Measurements from ENCODE around the gene DCAF7.

Gene DCAF7, protein sequence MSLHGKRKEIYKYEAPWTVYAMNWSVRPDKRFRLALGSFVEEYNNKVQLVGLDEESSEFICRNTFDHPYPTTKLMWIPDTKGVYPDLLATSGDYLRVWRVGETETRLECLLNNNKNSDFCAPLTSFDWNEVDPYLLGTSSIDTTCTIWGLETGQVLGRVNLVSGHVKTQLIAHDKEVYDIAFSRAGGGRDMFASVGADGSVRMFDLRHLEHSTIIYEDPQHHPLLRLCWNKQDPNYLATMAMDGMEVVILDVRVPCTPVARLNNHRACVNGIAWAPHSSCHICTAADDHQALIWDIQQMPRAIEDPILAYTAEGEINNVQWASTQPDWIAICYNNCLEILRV

GRCh38 chr17:63549946-63550816 lies at the start of gene DCAF7:
DCAF7 (plus strand) TSS chr17:63550477; CDS start chr17:63550678, 201 bp downstream.
- DNase-seq (ENCODE audit: low read depth) = peak; percentile 99

DNA sequence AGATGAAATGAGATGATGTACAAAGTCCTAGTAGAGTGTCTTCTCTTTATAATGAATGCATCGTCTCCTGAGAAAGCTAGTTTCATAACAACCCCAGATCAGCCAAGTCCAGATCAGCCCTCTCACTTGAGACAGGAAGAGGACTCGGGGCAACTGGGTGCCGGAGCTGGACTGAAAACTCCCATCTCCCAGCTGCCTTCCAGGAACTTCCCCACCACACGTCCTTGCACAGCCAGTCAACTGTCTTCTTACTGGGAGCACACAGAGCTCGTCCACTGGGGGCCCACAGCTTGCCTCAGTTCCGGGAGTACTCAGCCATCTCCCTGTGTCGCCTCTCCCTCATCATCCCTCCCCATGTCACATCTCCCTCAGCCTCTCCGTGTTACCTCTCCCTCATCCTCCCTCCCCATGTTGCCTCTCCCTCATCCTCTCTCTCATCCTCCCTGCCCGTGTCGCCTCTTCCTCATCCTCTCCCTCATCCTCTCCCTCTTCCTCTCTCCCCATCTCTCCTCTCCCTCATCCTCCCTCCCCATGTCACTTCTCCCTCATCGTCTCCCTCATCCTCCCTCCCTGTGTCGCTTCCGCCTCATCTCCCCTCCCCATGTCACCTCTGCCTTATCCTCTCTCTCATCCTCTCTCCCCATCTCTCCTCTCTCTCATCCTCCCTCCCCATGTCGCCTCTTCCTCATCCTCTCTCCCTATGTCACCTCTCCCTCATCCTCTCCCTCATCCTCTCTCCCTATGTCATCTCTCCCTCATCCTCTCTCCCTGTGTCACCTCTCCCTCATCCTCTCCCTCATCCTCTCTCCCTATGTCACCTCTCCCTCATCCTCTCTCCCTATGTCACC lies 49.5 kb upstream of the DCAF7 start:
- DNase-seq (ENCODE audit: low read depth) = no peak

GRCh38 chr17:63503341-63503705 lies 47.0 kb upstream of the DCAF7 start:
- no peak for DNase-seq (ENCODE audit: low read depth)

- no peak for DNase-seq (ENCODE audit: low read depth)
These were observed 46.0 kb upstream of the DCAF7 start for GRCh38 chr17:63504261-63504660.

DNA sequence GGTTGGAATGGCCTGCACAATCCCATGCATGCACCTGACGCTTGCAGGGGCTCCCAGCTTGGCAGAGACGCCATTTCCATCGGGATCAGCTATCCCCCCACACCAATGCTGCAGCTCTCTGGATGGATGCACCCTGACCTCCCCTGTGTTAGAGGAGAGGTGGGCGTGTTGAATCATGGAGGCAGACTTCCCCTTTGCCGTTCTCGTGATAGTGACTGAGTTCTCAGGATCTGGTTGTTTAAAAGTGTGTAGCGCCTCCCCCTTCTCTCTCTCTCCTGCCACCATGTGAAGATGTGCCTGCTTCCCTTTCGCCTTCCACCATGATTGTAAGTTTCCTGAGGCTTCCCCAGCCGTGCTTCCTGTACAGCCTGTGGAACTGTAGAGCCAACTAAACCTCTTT lies 44.9 kb upstream of the DCAF7 start:
- no peak for DNase-seq (ENCODE audit: low read depth)

- no peak for DNase-seq (ENCODE audit: low read depth)
These were observed 43.6 kb upstream of the DCAF7 start for GRCh38 chr17:63506627-63507026.

DNA sequence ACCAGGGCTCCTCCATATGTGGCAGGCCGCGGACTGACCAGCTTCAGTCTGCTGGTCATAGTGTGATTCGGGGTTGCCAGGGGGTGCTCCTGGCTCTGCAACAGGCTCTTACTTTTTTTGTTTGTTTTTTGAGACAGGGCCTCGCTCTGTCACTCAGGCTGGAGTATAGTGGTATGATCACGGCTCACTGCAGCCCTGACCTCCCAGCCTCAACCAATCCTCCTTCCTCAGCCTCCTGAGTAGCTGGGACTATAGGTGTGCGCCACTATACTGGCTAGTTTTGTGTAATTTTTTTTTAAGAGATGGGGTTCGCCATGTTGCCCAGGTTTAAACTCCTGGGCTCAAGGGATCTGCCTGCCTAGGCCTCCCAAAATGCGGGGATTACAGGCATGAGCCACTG lies 38.9 kb upstream of the DCAF7 start:
- DNase-seq (ENCODE audit: low read depth) = no peak

DNA sequence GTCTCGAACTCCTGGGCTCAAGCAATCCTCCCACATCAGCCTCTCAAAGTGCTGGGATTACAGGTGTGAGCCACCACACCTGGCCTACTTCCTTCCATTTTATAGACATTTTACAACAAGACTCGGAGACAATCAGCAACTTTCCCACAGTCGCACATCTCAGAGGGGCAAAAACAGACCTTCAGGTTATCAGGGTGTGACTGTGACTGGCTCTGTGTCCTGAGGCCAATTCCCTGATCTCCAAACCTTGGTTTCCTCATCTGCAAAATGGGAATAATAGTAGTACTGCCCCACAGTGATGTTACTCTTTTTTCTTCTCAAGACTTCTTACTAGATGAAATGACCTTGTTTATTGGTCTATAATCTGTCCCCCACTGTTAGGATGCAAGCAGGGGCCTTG lies 37.9 kb upstream of the DCAF7 start:
- no peak for DNase-seq (ENCODE audit: low read depth)

DNA sequence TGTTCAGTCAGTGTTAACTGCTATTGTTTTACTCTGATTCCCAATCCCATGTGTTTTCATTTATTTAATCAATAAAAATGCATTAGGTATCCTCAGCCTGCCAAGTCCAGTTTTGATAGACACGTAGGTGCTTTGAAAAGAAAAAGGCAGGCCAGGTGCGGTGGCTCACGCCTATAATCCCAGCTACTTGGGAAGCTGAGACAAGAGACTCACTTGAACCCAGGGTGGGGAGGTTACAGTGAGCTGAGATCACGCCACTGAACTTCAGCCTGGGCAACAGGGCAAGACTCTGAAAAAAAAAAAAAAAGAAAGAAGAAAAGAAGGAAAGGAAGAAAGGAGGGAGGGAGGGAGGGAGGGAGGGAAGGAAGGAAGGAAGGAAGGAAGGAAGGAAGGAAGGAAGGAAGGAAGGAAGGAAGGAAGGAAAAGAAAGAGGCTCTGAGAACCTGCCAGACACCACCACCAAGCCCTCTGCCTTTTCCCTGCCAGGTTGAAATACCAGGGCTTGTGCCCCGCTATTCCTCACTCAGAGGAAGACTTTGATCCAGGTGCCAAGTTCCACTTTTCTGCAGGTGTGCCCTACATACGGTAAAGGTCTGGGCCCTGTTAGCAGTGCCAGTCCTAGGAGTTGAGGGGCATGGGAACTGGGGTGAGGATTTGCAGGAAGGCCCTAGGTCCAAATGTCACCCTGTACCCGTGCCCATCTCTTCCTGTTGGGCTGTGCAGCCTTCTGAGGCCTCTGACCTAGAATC lies 37.2 kb upstream of the DCAF7 start:
- no peak for DNase-seq (ENCODE audit: low read depth)

- DNase-seq (ENCODE audit: low read depth) = no peak
These were observed 35.8 kb upstream of the DCAF7 start for GRCh38 chr17:63514477-63514876.

- no peak for DNase-seq (ENCODE audit: low read depth)
These were observed 35.3 kb upstream of the DCAF7 start for GRCh38 chr17:63514974-63515373.

DNA sequence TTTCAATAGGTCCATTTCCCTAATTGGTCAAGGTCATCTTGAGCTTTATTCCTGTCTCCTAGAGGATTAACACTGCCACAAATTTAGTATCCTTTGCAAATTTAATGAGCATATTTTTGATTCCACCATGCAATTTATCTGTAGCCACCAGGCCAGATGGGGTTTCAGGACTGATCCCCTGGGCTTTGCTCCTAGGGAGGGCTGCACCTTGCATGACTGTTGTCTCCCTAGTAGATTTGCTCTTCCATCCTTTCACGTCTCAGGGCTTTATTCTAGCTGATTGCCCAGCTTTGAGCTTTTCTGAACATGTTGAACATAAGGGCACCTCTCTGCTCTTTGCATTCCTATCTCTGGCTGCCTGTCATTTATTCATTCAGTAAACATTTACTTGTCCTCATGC lies 34.9 kb upstream of the DCAF7 start:
- DNase-seq (ENCODE audit: low read depth) = no peak

DNA sequence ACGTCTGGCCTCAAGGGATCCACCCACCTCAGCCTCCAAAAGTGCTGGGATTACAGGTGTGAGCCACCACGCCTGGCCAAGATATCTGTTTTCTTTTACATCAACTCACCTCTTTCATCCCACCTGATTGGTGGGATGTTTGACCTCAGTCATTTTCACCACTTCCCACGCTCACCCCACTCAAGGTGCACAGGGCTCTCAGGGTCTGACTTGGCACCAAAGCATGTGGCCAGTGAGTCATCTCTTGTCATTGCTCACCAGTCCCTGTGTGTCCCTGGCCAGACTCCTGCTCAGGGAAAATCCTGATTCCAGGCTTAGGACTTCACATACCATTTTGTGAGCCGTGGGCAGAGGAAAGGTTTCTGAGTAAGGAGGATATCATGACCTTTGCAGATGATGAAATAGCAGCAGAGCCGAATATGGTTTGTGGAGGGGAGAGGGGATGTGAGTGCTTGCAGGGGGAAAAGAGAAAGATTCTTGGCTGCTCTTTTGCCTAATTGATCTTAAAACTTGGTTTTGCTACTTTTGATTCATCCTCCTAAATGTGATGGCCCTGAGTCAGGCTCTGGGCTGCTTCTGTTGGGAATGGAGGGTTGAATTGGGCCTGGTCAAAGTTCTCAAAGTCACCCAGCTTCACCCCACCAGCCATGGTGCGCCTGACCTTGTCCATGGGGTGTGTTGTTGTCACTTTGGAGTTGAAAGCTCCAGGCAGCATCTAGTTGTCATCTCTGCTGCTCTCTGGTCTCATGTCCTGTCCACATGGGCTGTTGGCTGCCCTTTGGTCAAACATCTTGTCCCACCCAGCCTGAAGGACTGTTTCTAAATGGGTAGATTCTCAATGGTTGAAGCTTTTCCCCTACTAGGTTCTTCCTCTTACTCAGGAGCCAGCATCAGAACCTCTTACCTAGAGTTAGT lies 33.1 kb upstream of the DCAF7 start:
- peak; percentile 38 for DNase-seq (ENCODE audit: low read depth)

GRCh38 chr17:63517825-63518534 lies 32.3 kb upstream of the DCAF7 start:
- DNase-seq (ENCODE audit: low read depth) = no peak

- DNase-seq (ENCODE audit: low read depth) = no peak
These were observed 31.0 kb upstream of the DCAF7 start for GRCh38 chr17:63519116-63519881.

GRCh38 chr17:63519972-63520882 lies 30.1 kb upstream of the DCAF7 start:
- DNase-seq (ENCODE audit: low read depth) = no peak

DNA sequence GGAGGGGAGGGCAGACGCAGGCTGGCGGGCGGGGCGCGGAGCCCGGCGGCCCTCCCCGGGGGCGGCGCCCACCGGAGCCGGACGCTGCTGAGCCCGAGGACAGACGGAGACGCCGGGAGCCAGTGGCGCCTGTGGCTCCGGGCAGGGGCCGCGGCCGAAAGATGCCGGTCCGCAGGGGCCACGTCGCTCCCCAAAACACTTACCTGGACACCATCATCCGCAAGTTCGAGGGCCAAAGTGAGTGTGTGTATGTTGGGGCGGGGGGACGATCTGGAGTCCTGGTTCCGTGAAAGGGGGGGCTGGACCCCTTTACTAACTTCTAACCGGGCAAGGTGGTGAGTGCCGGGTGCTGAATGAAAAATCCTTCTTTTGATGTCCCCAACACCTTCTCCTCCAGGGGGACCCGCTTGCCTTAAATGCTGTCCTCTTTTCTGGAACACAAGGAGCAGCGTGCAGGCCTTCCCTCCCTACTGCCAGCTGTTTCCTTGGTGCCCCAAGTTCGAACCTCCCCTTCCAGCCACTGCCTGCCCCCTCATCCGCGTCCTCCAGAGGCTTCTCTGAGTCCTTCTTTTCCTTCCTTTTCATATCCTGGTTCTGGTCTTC lies 26.9 kb upstream of the DCAF7 start, which contains the start of gene KCNH6:
KCNH6 (plus strand) TSS at position 106 of the 603 bp plus-strand sequence; CDS start at position 162, 56 bp downstream.
- no peak for DNase-seq (ENCODE audit: low read depth)

- no peak for DNase-seq (ENCODE audit: low read depth)
These were observed 26.2 kb upstream of the DCAF7 start for GRCh38 chr17:63524051-63524450.
